Astrocyte of the spinal cord (primary cell): ENCODE data around the gene SCD.

Source experiments
- DNase-seq: peaks from one replicate; pipeline ENCODE4 v3.0.0; 2011; ENCODE audit warnings: low read depth, low spot score
- H3K4me3 ChIP-seq: 2 replicates; pipeline ENCODE4 v1.5.1; 2011; ENCODE audit warnings: low read depth, mild to moderate bottlenecking, low read length, moderate library complexity
- CTCF ChIP-seq: IDR thresholded peaks from 2 replicates; pipeline ENCODE4 v1.5.1; 2012; ENCODE audit warnings: low read depth, mild to moderate bottlenecking, low read length, inconsistent platforms
- in situ Hi-C: cut with HindIII; loops from 2 replicates; pipeline ENCODE4 v1.10.0; 2017; ENCODE audit warnings: low sequenced_read_pairs

Gene SCD

GRCh38 chr10:100359529-100360150 lies 12.6 kb downstream of the SCD start:
- H3K4me3 ChIP-seq = no peak overlapping the region
- TF ChIP-seq CTCF = no peak
- no peak for DNase-seq
- in situ Hi-C loops = no loop called here

- in situ Hi-C loops = no loop called here
- H3K4me3 ChIP-seq = no peak overlapping the region
- TF ChIP-seq CTCF = no peak
- DNase-seq = no peak
Measured at GRCh38 chr10:100360234-100360633, 13.2 kb downstream of the SCD start.

- in situ Hi-C loops = no loop called here
- TF ChIP-seq CTCF = no peak
- no peak overlapping the region for H3K4me3 ChIP-seq
- DNase-seq = no peak
Measured at GRCh38 chr10:100362570-100363496, 15.8 kb downstream of the SCD start.

GRCh38 chr10:100364175-100364574 lies 17.1 kb downstream of the SCD start:
- no peak overlapping the region for H3K4me3 ChIP-seq
- TF ChIP-seq CTCF = no peak
- in situ Hi-C loops = no loop called here
- DNase-seq = no peak

- DNase-seq = peak; percentile 92
- TF ChIP-seq CTCF = no peak
- in situ Hi-C loops = no loop called here
- no peak overlapping the region for H3K4me3 ChIP-seq
Measured at GRCh38 chr10:100364735-100365391, 17.8 kb downstream of the SCD start.

- no peak for TF ChIP-seq CTCF
- no peak overlapping the region for H3K4me3 ChIP-seq
- in situ Hi-C loops = no loop called here
- DNase-seq = no peak
Measured at GRCh38 chr10:100368721-100369120, 21.7 kb downstream of the SCD start.
